Tibial nerve (tissue), 4 donors: ENCODE data around the gene UGGT2. TPM values are rescaled to one million over a fixed set of nuclear protein-coding genes. Genes with fewer than 3 reads are reported as not detected.

Experiments
- DNase-seq, 2 donors: peaks; one replicate each; pipeline ENCODE4 v3.0.0-alpha.2; 2019; ENCODE audit warnings: low spot score in 2 of 2
- H3K27ac ChIP-seq, 4 donors: fragments of 200-600 bp; sonication (generic) in 3 of 4; one replicate each; pipeline ENCODE4 v1.5.1; 2017 to 2019; ENCODE audit warnings: mild to moderate bottlenecking in 1 of 4
- H3K27me3 ChIP-seq, 2 donors: fragments of 200-600 bp; sonication (generic) in 1 of 2; one replicate each; pipeline versions ENCODE4 v1.5.1 to v1.6.0; 2017 to 2019
- H3K36me3 ChIP-seq, 3 donors: fragments of 200-600 bp; sonication (generic); one replicate each; pipeline ENCODE4 v1.5.1; 2018 to 2019
- H3K4me1 ChIP-seq, 4 donors: fragments of 200-600 bp; sonication (generic) in 3 of 4; one replicate each; pipeline ENCODE4 v1.5.1; 2017 to 2019
- H3K4me3 ChIP-seq, 4 donors: fragments of 200-600 bp; sonication (generic) in 3 of 4; one replicate each; pipeline ENCODE4 v1.5.1; 2017 to 2019; ENCODE audit warnings: mild to moderate bottlenecking in 1 of 4, moderate library complexity in 1 of 4
- H3K9me3 ChIP-seq, 4 donors: fragments of 200-600 bp; sonication (generic) in 3 of 4; one replicate each; pipeline ENCODE4 v1.5.1; 2017 to 2019
- EP300 ChIP-seq, 2 donors: sonication (generic); formaldehyde crosslinking; IDR thresholded peaks; one replicate each; pipeline ENCODE4 v1.6.1; 2017; ENCODE audit warnings: antibody characterized with exemption in 2 of 2, mild to moderate bottlenecking in 1 of 2
- POLR2A ChIP-seq, 2 donors: fragments of 450-650 bp; IDR thresholded peaks; one replicate each; pipeline ENCODE4 v1.6.1; 2017; ENCODE audit warnings: antibody characterized with exemption in 2 of 2, mild to moderate bottlenecking in 2 of 2, moderate library complexity in 2 of 2
- WGBS, 2 donors: methylation state at CpG; one replicate each; pipeline ENCODE4 v1.1.5; 2018; 5-methylcytosine and 5-hydroxymethylcytosine counted together
- total RNA-seq, 4 donors: library from RNA; depleted of rRNA; stranded (reverse); fragments of >200 nt; gene quantifications; one replicate each; pipeline ENCODE4 v1.1.0, GENCODE V29; 2016
- TF ChIP-seq, protein P1 (sequence below), 5 experiments: fragments of 200-600 bp in 3 of 5; fragments of 450-650 bp in 2 of 5; sonication (generic) in 3 of 5; IDR thresholded peaks; one replicate each; pipeline ENCODE4 v1.5.1; 2016 to 2019; ENCODE audit warnings: antibody characterized with exemption in 5 of 5, mild to moderate bottlenecking in 3 of 5, moderate library complexity in 2 of 5

The UGGT2 gene, protein sequence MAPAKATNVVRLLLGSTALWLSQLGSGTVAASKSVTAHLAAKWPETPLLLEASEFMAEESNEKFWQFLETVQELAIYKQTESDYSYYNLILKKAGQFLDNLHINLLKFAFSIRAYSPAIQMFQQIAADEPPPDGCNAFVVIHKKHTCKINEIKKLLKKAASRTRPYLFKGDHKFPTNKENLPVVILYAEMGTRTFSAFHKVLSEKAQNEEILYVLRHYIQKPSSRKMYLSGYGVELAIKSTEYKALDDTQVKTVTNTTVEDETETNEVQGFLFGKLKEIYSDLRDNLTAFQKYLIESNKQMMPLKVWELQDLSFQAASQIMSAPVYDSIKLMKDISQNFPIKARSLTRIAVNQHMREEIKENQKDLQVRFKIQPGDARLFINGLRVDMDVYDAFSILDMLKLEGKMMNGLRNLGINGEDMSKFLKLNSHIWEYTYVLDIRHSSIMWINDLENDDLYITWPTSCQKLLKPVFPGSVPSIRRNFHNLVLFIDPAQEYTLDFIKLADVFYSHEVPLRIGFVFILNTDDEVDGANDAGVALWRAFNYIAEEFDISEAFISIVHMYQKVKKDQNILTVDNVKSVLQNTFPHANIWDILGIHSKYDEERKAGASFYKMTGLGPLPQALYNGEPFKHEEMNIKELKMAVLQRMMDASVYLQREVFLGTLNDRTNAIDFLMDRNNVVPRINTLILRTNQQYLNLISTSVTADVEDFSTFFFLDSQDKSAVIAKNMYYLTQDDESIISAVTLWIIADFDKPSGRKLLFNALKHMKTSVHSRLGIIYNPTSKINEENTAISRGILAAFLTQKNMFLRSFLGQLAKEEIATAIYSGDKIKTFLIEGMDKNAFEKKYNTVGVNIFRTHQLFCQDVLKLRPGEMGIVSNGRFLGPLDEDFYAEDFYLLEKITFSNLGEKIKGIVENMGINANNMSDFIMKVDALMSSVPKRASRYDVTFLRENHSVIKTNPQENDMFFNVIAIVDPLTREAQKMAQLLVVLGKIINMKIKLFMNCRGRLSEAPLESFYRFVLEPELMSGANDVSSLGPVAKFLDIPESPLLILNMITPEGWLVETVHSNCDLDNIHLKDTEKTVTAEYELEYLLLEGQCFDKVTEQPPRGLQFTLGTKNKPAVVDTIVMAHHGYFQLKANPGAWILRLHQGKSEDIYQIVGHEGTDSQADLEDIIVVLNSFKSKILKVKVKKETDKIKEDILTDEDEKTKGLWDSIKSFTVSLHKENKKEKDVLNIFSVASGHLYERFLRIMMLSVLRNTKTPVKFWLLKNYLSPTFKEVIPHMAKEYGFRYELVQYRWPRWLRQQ (N-terminal part only)
- total RNA-seq = 10 to 100 TPM; 47.7 to 62.4 (median 61.0) TPM

DNA sequence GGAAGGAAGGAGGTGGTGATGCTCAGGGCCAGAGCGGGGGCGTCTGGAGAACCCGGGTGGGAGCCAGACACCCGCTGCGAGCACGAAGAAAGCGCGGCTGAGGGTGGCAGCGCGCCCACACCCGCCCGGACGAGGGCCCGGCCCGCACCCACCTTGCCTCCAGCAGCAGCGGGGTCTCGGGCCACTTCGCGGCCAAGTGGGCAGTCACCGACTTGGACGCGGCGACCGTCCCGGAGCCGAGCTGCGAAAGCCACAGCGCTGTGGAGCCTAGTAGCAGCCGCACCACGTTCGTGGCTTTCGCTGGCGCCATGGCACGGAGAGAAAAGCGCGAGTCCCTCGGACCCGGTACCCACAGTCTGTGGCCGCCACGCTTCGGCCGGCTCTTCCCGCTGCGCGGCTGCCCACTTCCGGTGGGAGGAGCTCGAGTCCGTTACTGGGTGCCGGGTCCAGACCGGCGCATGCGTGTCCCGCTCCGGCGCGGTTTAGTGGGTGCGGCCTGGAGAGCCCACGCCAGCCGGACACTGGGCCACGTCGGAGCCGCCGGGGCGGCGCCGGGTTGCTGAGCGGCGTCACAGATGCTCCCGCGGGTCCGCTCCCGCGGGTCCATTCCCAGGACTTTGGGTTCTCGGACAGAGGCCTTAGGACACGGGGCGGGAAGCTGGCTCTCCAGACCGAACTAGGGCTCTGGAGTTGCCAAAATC, at the start of gene UGGT2:
Gene UGGT2 (minus strand): TSS at position 399 of the 701 bp plus-strand sequence. CDS start 89 bp downstream, at position 310.
- peak within 1 kb of the TSS; percentile 54 to 95 (median 84) for H3K4me3 ChIP-seq
- no peaks in the 10 kb centered on the region for H3K9me3 ChIP-seq
- peak; percentile 85 to 87 for DNase-seq
- no peaks in the 10 kb centered on the region for H3K36me3 ChIP-seq
- peak within 1 kb of the TSS; percentile 67 to 93 (median 88) for H3K27ac ChIP-seq
- 0% methylated on average over 54 to 58 of the region's 77 CpGs for WGBS, 2 donors
- TF ChIP-seq POLR2A (IDR thresholded peaks at IDR 0.05) = peak in 1 of 2 donors; percentile 82
- TF ChIP-seq, protein P1, sequence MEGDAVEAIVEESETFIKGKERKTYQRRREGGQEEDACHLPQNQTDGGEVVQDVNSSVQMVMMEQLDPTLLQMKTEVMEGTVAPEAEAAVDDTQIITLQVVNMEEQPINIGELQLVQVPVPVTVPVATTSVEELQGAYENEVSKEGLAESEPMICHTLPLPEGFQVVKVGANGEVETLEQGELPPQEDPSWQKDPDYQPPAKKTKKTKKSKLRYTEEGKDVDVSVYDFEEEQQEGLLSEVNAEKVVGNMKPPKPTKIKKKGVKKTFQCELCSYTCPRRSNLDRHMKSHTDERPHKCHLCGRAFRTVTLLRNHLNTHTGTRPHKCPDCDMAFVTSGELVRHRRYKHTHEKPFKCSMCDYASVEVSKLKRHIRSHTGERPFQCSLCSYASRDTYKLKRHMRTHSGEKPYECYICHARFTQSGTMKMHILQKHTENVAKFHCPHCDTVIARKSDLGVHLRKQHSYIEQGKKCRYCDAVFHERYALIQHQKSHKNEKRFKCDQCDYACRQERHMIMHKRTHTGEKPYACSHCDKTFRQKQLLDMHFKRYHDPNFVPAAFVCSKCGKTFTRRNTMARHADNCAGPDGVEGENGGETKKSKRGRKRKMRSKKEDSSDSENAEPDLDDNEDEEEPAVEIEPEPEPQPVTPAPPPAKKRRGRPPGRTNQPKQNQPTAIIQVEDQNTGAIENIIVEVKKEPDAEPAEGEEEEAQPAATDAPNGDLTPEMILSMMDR (IDR thresholded peaks at IDR 0.05) = peak in 2 of 5 experiments; percentile 18 to 40
- peak; percentile 84 to 88 for TF ChIP-seq EP300 (IDR thresholded peaks at IDR 0.05)
- H3K27me3 ChIP-seq = no peaks in the 10 kb centered on the region
- peaks cover 0 to 9% (median 0%) of the 10 kb centered on the region in 4 donors for H3K4me1 ChIP-seq

DNA sequence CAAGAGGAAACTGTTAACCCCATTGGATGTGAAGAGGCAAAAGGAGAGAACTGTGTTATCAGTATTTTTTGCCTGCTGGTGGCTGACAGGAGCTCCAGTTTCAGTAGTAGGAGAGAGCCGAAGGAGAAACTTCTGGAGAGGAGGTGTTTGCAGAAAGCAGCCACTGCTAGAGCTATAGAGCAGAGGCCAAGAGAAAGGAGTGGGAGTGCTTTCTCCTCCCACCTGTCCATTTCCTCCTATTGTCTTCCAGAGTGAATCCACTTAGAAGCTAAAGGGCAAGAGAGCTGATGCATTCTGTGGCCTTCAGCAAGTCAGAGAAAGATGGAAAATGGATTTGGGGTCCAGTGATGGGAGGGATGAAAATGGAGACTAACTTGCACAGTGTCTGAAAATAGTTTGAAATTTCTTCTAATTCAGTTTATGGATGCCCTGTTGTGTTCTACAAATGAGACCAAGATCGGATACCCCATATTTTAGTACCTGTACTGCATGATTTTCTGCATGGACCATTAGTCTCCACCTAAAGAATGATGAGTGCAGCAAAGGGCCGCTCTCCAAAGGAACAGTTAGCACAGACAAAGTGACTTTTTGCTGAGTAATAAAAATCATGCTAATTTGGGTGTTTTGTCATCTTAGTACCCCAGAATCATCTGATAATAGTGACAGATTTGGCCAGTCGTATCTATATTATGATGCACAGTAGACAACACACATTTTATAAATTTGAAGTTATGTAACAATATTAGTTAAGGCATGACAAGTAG, 47.4 kb upstream of the UGGT2 start:
- H3K27me3 ChIP-seq = no peaks in the 10 kb centered on the region
- no peak overlapping the region for H3K27ac ChIP-seq
- no peaks in the 10 kb centered on the region for H3K36me3 ChIP-seq
- TF ChIP-seq, protein P1 (IDR thresholded peaks at IDR 0.05) = no peak
- TF ChIP-seq POLR2A (IDR thresholded peaks at IDR 0.05) (no peak), EP300 (IDR thresholded peaks at IDR 0.05) (no peak)
- H3K4me3 ChIP-seq = no peak overlapping the region
- no peaks in the 10 kb centered on the region for H3K4me1 ChIP-seq
- no peaks in the 10 kb centered on the region for H3K9me3 ChIP-seq
- no peak for DNase-seq
- 77 to 78% methylated on average over 4 of the region's 4 CpGs for WGBS, 2 donors

DNA sequence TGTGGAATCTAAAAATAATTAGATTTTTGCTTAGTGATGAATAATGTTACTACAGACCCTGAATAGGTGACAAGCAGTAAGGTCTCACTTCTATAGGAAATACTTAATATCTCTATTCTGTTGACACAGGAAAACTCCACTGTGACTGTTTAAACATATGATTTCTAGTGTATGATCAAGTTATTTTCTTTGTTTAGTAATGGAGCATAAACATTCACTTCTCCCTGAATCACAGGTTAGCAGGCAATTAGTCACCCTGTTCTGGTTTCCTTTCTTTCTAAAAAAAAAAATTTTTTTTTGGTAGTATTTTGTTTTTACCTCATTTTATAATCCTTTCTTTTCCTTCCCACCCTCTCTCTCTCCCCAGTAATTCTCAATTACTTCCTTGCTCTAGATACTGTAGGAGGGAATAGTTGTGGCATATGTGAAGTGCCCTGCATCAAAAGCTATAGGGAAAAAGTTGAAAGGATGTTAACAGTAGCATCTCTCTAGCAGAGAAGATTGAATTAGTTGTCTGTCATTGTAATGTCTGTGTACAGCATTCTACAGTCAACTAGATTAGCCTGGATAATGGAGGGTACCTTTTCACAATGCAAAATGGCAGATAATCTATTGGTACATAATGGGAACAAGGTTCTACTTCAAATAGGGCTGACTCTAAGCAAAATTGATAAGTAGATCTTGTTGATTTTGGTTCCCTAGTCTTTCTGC, 40.2 kb upstream of the UGGT2 start:
- no peak overlapping the region for H3K4me3 ChIP-seq
- peaks cover 0 to 58% of the 10 kb centered on the region in 2 donors for H3K27me3 ChIP-seq

More for the DNA sequence above, 40.2 kb upstream of the UGGT2 start:
- peaks cover 0 to 25% (median 3%) of the 10 kb centered on the region in 4 donors for H3K4me1 ChIP-seq
- no peaks in the 10 kb centered on the region for H3K9me3 ChIP-seq
- TF ChIP-seq EP300 (IDR thresholded peaks at IDR 0.05) (no peak), POLR2A (IDR thresholded peaks at IDR 0.05) (no peak)
- TF ChIP-seq, protein P1 (IDR thresholded peaks at IDR 0.05) = no peak
- H3K27ac ChIP-seq = no peak overlapping the region
- H3K36me3 ChIP-seq = no peaks in the 10 kb centered on the region
- no peak for DNase-seq
